ENCODE measurements around the gene PI4K2A.

PI4K2A gene

DNA sequence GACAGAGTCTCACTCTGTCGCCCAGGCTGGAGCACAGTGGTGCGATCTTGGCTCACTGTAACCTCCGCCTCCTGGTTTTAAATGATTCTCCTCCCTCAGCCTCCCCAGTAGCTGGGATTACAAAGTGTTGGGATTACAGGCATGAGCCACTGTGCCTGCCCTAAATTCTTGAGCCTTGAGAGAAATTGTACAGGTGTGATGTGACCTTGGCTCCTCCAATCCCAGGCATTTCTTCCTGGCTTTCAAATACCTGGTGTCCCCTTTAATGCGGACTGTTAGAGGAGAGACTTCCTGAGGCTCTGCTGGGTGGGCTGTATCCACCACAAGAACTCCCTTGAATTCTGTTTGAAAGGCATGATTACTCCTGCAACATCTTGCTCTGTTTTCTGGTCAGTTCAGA lies 22.2 kb upstream of the PI4K2A start:
- TF ChIP-seq, protein P1, sequence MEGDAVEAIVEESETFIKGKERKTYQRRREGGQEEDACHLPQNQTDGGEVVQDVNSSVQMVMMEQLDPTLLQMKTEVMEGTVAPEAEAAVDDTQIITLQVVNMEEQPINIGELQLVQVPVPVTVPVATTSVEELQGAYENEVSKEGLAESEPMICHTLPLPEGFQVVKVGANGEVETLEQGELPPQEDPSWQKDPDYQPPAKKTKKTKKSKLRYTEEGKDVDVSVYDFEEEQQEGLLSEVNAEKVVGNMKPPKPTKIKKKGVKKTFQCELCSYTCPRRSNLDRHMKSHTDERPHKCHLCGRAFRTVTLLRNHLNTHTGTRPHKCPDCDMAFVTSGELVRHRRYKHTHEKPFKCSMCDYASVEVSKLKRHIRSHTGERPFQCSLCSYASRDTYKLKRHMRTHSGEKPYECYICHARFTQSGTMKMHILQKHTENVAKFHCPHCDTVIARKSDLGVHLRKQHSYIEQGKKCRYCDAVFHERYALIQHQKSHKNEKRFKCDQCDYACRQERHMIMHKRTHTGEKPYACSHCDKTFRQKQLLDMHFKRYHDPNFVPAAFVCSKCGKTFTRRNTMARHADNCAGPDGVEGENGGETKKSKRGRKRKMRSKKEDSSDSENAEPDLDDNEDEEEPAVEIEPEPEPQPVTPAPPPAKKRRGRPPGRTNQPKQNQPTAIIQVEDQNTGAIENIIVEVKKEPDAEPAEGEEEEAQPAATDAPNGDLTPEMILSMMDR (IDR thresholded peaks at IDR 0.05; ENCODE audit: extremely low read depth, missing control alignments), result no peak
- DNase-seq (ENCODE audit: low spot score), result no peak

DNA sequence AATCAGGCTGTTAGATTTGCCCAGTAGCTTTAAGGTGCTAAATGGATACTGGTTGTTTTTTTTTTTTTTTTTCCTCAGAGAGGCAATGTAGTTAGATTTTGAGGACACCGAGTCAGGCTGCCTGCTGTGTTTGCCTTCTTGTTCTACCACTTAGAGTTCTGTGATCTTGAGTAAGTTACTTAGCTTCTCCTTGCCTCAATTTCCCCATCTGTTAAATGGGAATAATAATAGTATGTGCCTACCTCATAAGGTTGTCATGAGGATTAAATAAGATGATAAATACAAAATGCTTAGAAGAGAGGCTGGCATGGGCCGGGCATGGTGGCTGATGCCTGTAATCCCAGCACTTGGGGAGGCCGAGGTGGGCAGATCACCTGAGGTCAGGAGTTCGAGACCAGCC lies 21.7 kb upstream of the PI4K2A start:
- no peak for DNase-seq (ENCODE audit: low spot score)
- TF ChIP-seq, protein P1 (IDR thresholded peaks at IDR 0.05; ENCODE audit: extremely low read depth, missing control alignments), result no peak

DNA sequence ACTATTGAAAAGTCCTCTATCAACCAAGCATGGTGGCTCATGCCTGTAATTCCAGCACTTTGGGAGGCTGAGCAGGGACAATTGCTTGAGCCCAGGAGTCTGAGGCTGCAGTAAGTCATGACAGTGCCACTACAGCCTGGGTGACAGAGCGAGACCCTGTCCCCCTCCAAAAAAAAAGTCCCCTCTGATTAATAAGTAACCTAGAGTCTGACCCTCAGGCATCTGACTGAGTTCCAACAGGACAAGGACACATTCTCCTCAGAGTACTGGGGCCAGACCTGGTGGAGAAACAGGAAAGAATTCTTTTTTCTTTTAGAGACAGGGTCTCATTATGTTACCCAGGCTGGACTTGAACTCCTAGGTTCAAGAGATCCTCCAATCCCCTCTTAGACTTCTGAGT lies 17.2 kb upstream of the PI4K2A start:
- DNase-seq (ENCODE audit: low spot score), result no peak
- TF ChIP-seq, protein P1 (IDR thresholded peaks at IDR 0.05; ENCODE audit: extremely low read depth, missing control alignments), result no peak

DNA sequence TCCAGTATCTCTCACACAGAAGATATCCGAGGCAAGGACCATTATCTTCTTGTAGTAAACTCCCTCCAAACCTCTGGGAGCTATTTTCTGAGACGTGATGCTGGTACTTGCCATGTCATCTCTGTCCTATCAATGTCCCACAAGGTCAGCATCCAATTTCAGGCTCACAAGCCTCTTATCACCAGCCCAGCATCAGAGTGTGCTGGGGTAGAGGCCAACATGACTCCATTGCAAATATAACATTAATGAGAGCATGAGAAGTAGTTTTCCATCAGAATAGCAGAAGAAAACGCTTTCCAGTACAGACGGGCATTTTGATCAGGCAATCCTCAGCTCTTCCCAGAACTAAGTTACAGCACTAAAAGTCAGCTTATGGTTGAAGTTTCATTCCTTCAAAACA lies 12.7 kb upstream of the PI4K2A start:
- no peak for DNase-seq (ENCODE audit: low spot score)
- TF ChIP-seq, protein P1 (IDR thresholded peaks at IDR 0.05; ENCODE audit: extremely low read depth, missing control alignments), result no peak

DNA sequence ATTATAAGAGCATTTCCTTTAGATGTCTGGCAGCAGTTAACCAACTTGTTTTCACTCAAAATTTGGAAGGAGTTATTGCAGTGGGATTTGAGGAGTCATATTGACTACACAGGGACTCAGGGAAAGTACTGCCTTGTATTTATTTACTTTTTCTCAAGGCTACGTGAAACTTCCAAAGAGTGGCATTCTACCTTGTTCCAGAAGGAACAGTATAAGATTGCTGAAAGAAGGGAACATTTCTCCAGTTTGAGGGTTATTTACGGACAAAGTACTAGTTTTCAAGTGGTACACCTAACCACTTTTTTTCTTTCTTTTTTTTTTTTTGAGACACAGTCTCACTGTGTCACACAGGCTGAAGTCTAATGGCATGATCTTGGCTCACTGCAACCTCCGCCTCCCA lies 12.2 kb upstream of the PI4K2A start:
- TF ChIP-seq, protein P1 (IDR thresholded peaks at IDR 0.05; ENCODE audit: extremely low read depth, missing control alignments), result no peak
- no peak for DNase-seq (ENCODE audit: low spot score)

DNA sequence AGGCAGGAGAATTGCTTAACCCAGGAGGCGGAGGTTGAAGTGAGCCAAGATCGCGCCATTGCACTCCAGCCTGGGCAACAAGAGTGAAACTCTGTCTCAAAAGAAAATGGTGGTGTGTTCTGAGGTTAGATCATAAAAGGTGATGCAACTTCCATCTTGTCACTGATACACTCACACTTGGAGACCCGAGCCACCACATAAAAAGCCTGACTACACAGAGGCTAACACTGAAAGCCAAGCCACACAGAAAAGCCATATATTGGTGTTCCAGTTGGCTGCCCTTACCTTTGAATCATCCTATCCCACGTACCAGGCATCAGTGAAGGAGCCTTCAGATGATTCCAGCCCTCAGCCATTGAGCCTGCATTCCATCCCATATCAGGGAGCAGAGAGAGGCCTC lies 11.2 kb upstream of the PI4K2A start:
- TF ChIP-seq, protein P1 (IDR thresholded peaks at IDR 0.05; ENCODE audit: extremely low read depth, missing control alignments), result no peak
- DNase-seq (ENCODE audit: low spot score), result no peak

DNA sequence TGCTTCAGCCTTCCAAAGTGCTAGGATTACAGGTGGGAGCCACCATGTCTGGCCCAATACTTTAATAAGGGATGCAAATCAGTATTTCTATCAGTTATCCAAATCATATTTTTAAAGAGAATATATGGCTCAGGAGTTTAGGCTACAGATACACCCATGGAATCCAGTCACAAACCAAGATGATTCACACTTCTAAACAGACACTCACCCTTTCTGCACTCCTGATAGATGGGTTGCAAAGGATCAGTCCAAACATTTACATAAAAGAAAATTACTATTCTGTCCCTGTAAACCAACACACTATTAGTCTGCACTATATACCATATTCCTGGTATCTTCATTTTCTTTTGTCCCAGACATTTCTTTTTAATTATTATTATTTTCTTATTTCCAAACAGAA lies 9.4 kb upstream of the PI4K2A start:
- TF ChIP-seq, protein P1 (IDR thresholded peaks at IDR 0.05; ENCODE audit: extremely low read depth, missing control alignments), result no peak
- DNase-seq (ENCODE audit: low spot score), result no peak
